GM18499 (cell line): ENCODE results near the gene OR2T34.
A peak's percentile ranks its signal among the peaks of the same experiment; 100 is the strongest.
"Not testable (repeated sequence)": the region's sequence is repeated elsewhere in the genome, so short reads cannot be mapped to it uniquely, and the experiment has no call there.

Experiments used
- ATAC-seq: cut with Tn5 transposase; IDR thresholded peaks from one replicate; pipeline ENCODE4 v1.9.1; 2021; ENCODE audit warnings: moderate number of reproducible peaks; ENCODE audit not compliant: insufficient read depth, unreplicated experiment

Gene OR2T34

GRCh38 chr1:248574657-248575056 lies at the start of gene OR2T34:
Gene OR2T34, minus strand, starts transcription at chr1:248574757. Its CDS starts 0 bp downstream, at chr1:248574757.
- not testable (repeated sequence) for ATAC-seq

- peak; percentile 89 for ATAC-seq
Measured at GRCh38 chr1:248622570-248623001, 48.0 kb upstream of the OR2T34 start.

GRCh38 chr1:248621770-248622169 lies 47.2 kb upstream of the OR2T34 start:
- no peak for ATAC-seq

- ATAC-seq, result no peak
Measured at GRCh38 chr1:248618878-248619277, 44.3 kb upstream of the OR2T34 start.

GRCh38 chr1:248618119-248618518 lies 43.6 kb upstream of the OR2T34 start:
- ATAC-seq, result no peak

- ATAC-seq, result no peak
Measured at GRCh38 chr1:248613742-248614141, 39.2 kb upstream of the OR2T34 start.

- no peak for ATAC-seq
Measured at GRCh38 chr1:248611883-248612414, 37.4 kb upstream of the OR2T34 start.

GRCh38 chr1:248610301-248610700 lies 35.7 kb upstream of the OR2T34 start:
- no peak for ATAC-seq

GRCh38 chr1:248599396-248599795 lies 24.8 kb upstream of the OR2T34 start:
- ATAC-seq, result no peak

- ATAC-seq, result no peak
Measured at GRCh38 chr1:248597589-248597988, 23.0 kb upstream of the OR2T34 start, which contains the start of gene OR2T10. Gene OR2T10, minus strand, starts transcription at chr1:248597700. Its CDS starts 3,932 bp downstream, at chr1:248593768.

GRCh38 chr1:248596615-248597014 lies 22.1 kb upstream of the OR2T34 start:
- no peak for ATAC-seq

- no peak for ATAC-seq
Measured at GRCh38 chr1:248593226-248593625, 18.7 kb upstream of the OR2T34 start.

GRCh38 chr1:248592655-248593054 lies 18.1 kb upstream of the OR2T34 start:
- ATAC-seq, result no peak

GRCh38 chr1:248590055-248590454 lies 15.5 kb upstream of the OR2T34 start:
- ATAC-seq, result no peak

GRCh38 chr1:248589334-248589733 lies 14.8 kb upstream of the OR2T34 start:
- ATAC-seq, result no peak

- ATAC-seq, result no peak
Measured at GRCh38 chr1:248585266-248585665, 10.7 kb upstream of the OR2T34 start.

GRCh38 chr1:248576260-248576980 lies 1.9 kb upstream of the OR2T34 start:
- no peak for ATAC-seq

GRCh38 chr1:248573856-248574255 lies 701 bp downstream of the OR2T34 start:
- not testable (repeated sequence) for ATAC-seq

GRCh38 chr1:248572049-248572448 lies 2.5 kb downstream of the OR2T34 start:
- ATAC-seq, result not testable (repeated sequence)

GRCh38 chr1:248570811-248571210 lies 3.7 kb downstream of the OR2T34 start:
- not testable (repeated sequence) for ATAC-seq

GRCh38 chr1:248569049-248569448 lies 5.5 kb downstream of the OR2T34 start:
- not testable (repeated sequence) for ATAC-seq
